GM23338 (cell line): ENCODE data around the gene HOXA5.

Experiments
- CREB1 ChIP-seq: fragments of 250-450 bp; sonication (Bioruptor Pico); IDR thresholded peaks from 2 replicates; pipeline ENCODE4 v1.5.0; 2020; ENCODE audit warnings: low read depth, mild to moderate bottlenecking, moderate library complexity
- ETS1 ChIP-seq: IDR thresholded peaks from 2 replicates; pipeline ENCODE4 v1.6.1; 2016; ENCODE audit warnings: antibody characterized with exemption
- EZH2 ChIP-seq: fragments of 200-600 bp; sonication (generic); IDR thresholded peaks from one replicate; pipeline ENCODE4 v1.8.0; 2017; ENCODE audit warnings: antibody characterized with exemption, mild to moderate bottlenecking, low read depth; ENCODE audit not compliant: unreplicated experiment
- EZH2phosphoT487 ChIP-seq: fragments of 200-600 bp; sonication (generic); IDR thresholded peaks from one replicate; pipeline ENCODE4 v1.8.1; 2018; ENCODE audit warnings: antibody characterized with exemption; ENCODE audit not compliant: unreplicated experiment
- JUNB ChIP-seq: IDR thresholded peaks from one replicate; pipeline ENCODE4 v1.6.1; 2016; ENCODE audit warnings: antibody characterized with exemption; ENCODE audit not compliant: unreplicated experiment
- NANOG ChIP-seq: IDR thresholded peaks from 2 replicates; pipeline ENCODE4 v1.6.1; 2016; ENCODE audit warnings: antibody characterized with exemption, borderline replicate concordance
- POLR2AphosphoS5 ChIP-seq: IDR thresholded peaks from 2 replicates; pipeline ENCODE4 v1.6.1; 2016; ENCODE audit warnings: antibody characterized with exemption, low read depth
- REST ChIP-seq: IDR thresholded peaks from one replicate; pipeline ENCODE4 v1.6.1; 2018; ENCODE audit warnings: antibody characterized with exemption; ENCODE audit not compliant: unreplicated experiment
- STAT1 ChIP-seq: IDR thresholded peaks from one replicate; pipeline ENCODE4 v1.6.1; 2016; ENCODE audit warnings: antibody characterized with exemption; ENCODE audit not compliant: unreplicated experiment
- ZNF114 ChIP-seq: fragments of 250-450 bp; sonication (Bioruptor Pico); IDR thresholded peaks from 2 replicates; pipeline ENCODE4 v1.5.0; 2020; ENCODE audit warnings: mild to moderate bottlenecking, moderate library complexity
- ZNF331 ChIP-seq: fragments of 250-450 bp; sonication (Bioruptor Pico); IDR thresholded peaks from 2 replicates; pipeline ENCODE4 v1.5.0; 2020; ENCODE audit warnings: low read depth, mild to moderate bottlenecking, moderate library complexity
- TF ChIP-seq, protein P1 (sequence below), 2 experiments: fragments of 200-600 bp in 1 of 2; sonication (generic) in 1 of 2; conservative IDR thresholded peaks; 2 replicates each; pipeline versions ENCODE4 v1.5.1 to v1.6.1; 2016 to 2017; ENCODE audit warnings: antibody characterized with exemption in 2 of 2, low read depth in 2 of 2, mild to moderate bottlenecking in 2 of 2, moderate library complexity in 1 of 2

GRCh38 chr7:27117887-27118491, 25.5 kb downstream of the HOXA5 start:
- TF ChIP-seq, protein P1, sequence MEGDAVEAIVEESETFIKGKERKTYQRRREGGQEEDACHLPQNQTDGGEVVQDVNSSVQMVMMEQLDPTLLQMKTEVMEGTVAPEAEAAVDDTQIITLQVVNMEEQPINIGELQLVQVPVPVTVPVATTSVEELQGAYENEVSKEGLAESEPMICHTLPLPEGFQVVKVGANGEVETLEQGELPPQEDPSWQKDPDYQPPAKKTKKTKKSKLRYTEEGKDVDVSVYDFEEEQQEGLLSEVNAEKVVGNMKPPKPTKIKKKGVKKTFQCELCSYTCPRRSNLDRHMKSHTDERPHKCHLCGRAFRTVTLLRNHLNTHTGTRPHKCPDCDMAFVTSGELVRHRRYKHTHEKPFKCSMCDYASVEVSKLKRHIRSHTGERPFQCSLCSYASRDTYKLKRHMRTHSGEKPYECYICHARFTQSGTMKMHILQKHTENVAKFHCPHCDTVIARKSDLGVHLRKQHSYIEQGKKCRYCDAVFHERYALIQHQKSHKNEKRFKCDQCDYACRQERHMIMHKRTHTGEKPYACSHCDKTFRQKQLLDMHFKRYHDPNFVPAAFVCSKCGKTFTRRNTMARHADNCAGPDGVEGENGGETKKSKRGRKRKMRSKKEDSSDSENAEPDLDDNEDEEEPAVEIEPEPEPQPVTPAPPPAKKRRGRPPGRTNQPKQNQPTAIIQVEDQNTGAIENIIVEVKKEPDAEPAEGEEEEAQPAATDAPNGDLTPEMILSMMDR (conservative IDR thresholded peaks at IDR 0.05; ENCODE audit: low read depth in 2 of 2) = no peak
- TF ChIP-seq CREB1 (CRISPR knock-in tag) (no peak), POLR2AphosphoS5 (no peak), EZH2 (peak; percentile 89), REST (no peak), EZH2phosphoT487 (peak; percentile 71), JUNB (no peak), STAT1 (no peak), ZNF114 (CRISPR knock-in tag) (no peak), NANOG (no peak), ETS1 (no peak), ZNF331 (CRISPR knock-in tag) (no peak)
